Stimulated activated CD4-positive, alpha-beta T cell treated with anti-CD3 and anti-CD28 coated beads, Interleukin-15, amount 100 ng/mL, for 24 hours (primary cell): ENCODE results near the gene PALLD.
"Not testable (repeated sequence)": the region's sequence is repeated elsewhere in the genome, so short reads cannot be mapped to it uniquely, and the experiment has no call there.

Experiments
- DNase-seq: peaks from one replicate; pipeline ENCODE4 v3.0.0-alpha.2; 2020

Gene PALLD

DNA sequence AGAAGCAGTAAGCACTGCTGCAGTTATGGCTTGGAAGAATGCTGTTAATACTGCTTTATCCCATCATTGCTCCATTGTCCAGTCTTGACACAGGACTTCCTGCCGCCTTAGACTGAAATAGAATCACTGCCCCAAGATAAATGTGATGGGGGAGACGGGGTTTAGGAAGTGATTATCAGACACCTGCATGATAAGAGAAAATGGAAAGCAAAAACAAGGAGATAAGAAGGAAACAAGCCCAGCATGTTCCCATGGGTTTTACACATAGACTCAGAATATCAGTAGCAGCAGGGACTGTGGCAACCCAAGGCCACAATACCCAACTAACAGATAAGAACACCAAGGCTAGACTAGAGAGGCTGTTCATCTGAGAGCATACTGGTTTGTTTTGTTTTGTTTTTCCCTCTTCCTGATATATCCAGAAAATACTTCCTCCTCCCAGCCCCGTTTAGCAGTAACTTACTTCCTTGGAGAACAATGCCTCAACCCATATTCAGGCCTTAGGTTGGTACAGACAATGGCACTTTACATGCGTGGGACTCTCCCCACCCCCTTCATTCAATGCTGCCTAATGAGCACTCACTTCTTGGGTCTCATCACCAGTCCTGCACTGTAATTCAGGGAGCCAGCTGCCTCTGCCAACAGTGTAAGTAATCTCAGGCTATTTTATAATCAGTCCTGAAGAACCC is 280.6 kb downstream of the PALLD start:
- no peak for DNase-seq

DNA sequence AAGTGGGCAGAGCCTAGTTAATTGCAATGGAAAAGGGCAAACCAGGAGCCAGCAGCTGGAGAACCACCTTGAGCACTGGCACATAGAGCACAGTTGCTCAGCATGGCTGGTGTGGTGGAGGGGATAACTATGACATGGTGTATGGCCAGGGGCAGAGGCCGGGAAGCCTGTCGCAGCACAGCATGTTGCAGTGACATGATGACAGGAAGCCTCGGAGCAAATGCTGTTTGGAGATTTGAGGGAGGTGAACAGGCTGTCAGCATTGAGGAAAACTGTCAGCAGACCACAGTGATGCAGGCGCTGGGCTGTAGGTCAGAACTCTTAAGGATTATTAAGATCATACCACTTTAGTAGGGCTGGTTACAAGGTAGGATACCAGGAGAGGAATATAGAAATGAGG is 284.5 kb downstream of the PALLD start:
- DNase-seq: no peak

DNA sequence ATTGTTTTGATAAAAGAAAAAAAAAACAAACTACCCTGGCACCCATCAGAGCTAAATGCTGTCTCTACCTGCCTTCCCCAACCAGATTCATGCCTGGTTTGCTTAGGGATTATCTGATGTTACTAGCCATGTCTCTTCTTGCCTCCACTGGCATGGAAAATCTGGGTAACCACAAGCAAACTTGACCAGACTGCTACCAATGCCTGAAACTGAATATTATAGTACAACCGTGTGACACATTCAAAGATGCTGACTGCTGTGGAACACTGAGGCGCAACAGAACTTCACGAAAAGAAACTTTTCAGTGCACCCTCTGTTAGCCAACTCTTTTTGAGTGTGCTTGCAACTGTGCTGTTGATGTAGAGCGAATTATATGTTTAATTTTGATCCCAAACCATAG is 285.1 kb downstream of the PALLD start:
- DNase-seq: no peak

DNA sequence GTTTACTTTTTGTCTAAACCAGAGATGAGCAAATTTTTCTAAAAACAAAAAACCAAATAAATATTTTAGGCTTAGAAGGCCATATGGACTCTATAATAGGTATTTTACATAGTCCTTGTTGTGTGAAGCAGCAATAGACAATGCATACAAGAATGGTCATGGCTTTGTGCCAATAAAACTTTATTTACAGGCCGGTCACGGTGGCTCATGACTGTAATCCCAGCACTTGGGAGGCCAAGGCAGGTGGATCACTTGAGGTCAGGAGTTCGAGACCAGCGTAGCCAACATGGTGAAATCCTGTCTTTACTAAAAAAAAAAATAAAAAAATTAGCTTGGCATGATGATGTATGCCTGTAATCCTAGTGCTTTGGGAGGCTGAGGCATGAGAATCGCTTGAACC is 285.6 kb downstream of the PALLD start:
- no peak for DNase-seq

DNA sequence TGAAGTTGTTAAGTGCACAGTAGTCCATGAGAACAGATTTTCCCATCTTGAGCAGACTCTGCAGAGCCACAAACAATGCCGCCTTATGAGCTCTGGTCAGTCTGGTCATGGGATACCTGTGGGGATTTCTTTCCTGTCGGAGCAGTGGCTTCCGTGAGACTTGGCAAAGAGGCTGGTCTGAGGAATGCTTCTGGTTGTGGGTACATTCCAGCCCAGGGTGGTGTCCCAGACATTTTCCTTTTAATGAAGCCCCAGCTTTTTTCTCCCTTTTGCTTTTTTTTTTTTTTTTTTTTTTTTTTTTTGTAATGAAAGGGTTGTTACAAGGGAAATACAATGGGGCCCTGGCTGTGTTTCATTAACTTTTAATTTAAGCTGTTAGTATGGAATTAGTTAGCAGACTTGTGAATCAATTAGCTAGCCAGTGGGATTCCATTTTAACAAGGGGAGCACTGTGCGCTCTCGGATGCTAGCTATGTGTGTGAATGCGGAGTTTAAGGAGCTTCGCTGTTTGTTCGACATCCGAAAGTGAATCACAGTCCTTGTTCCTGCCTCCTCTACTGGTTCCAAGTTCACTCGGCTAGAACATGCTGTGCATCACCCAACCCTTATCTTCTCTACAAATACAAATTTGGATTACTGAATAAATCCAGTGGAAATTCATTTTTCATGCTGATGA is 288.1 kb downstream of the PALLD start:
- no peak for DNase-seq

DNA sequence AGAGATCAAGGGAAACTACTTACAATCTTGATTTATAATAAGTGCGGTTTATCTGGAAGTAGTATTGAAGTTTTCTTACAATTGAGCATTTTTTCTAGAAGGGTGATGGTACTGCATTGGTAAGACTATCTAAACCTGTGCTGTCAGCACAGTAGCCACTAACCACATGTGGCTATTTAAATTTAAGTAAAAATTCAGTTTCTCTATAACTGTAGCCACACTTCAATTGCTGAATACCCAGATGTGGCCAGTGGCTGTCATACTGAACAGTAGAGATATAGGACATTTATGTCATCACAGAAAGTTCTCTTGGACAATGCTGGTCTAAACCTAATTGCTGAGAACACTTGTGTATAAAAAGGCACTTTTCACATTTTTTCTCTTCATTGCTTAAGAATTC is 290.5 kb downstream of the PALLD start:
- no peak for DNase-seq

DNA sequence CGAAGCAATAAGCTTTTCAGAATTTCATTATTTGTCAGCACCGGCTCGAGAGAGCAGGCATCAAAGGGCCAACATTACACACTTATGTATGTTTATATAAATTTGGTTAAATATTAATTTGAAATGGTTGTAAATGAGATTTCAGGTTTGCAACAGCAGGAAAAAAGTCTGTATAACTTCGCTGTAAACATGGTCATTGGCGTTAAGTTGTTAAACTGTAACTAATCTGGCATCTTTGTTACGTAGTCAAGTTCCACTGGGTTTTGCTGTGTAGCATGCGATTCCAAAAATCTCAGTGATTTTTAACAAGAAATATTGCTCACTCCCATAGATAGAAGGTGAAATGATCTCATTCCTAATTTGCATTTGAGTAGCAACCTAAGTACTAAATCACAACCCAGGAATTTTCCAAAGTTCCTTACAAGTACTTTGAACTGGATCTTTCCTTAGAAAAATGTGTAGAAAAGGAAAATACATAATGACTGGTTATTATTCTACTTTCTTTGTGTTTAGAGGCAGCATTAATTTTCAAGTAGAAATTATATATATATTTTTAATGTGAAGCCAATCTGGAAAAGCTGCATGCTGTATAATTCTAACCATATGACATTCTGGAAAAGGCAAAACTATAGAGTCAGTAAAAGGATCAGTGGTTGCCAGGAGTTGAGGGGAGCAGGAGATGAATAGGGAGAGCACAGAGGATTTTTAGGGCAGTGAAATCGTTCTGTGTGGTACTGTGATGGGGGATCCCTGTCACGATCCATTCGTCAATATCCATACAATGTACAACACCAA is 291.1 kb downstream of the PALLD start:
- DNase-seq: no peak

DNA sequence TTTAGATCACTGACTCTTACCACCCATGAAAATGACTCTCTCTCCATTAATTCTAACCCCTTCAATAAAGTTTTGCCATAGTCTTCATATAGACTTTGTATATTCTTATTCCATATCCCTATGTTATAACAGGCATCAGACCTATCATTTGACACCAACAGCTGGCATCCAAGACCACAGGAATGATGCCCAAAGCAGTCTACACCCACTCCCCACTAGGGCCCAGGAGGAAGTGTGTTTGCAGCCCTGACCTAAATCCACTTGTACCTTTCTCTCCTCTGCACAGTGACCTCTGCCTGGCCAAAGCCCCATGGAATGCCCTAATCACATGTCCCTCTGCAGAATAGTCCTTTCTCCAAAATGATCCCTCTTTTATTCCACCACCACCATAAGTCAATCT is 294.0 kb downstream of the PALLD start:
- no peak for DNase-seq

DNA sequence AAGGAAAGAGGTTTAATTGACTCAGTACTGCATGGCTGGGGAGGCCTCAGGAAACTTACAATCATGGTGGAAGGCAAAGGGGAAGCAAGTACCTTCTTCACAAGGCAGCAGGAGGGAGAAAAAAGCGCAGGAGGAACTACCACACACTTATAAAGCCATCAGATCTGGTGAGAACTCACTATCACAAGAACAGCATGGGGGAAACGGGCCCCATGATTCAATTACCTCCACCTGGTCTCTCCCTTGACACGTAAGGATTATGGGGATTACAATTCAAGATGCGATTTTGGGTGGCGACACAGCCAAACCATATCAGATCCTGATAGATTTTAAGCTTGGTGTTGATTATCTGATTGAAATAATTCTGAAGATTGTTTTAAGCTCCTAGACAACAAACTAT is 294.5 kb downstream of the PALLD start:
- DNase-seq: no peak

DNA sequence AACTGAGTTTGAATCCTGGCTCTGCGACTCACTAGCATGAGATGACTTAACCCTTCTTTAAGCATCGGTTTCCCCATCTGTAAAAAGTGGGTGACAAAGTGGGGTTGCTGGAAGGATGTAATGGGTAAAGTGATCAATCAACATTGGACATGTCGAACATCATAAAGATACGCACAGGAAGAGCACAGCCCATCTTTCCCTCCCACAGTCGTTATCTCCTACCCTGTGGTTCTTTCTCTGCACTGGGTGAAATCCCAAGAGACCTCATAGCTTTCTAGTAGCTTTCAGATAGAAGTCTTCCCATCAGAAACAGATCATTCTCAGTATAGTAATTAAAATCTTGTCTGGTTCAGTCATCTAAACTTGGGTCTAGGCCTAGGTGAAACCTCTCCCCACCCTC is 296.7 kb downstream of the PALLD start:
- no peak for DNase-seq

DNA sequence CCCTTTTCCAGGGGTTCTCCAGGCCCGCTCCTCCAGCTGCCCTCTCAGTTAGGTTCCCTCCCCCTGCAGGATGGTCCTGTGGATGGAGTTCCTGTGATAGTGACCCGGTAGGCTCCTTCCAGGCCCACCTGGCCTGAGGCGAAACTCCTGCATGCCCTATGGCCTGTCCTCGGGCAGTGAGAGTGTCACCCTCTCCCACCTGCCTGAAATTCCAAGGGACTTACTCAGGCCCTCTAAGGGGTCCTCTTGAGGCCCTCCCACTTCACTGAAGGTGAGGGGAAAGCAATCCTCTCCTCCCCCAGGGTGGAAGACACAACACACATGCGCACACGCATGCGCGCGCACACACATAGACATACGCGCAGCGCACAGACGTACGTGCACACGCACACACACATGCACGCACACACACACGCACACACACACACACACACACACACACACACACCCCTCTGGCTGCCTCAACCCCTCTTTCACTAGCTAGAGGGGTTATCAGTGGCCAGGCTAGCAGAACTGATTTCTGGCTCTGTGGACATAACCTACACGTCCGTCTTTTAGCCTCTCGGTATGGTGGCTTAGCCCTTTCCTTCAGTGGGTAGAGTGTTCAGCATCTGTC is 297.3 kb downstream of the PALLD start:
- DNase-seq: no peak

DNA sequence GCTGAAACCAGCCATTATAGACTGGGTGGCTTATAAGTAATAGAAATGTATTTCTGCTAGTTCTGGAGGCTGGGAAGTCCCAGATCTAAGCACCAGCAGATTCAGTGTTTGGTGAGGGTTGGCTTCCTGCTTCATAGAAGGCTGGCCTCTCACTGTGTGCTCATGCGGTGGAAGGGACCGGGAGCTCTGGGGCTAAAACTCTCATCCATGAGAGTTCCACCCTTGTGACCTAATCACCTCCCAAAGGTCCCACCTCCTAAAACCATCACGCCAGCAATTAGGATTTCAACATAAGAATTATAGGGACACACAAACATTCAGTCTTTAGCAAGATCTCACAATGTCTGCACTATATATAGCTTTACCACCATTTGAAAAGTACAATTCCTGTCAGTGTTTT is 298.0 kb downstream of the PALLD start:
- DNase-seq: no peak

DNA sequence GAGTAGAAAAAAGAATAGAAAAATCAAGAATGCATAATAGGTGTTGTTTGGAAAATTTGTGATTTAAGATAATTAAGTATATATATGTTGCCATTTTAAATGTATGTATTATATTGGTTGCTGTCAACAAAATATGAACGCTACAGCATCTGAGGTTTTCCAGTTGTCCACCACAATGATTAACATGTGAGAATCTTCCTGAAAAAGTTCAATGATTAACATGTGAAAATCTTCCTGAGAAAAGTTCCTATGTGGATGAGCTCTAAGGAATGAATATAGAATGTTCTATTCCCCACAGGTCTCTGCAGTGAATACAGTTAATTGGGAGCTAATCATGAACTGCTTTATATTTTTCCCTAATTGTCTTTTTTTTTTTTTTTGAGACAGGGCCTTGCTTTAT is 298.5 kb downstream of the PALLD start:
- DNase-seq: no peak

DNA sequence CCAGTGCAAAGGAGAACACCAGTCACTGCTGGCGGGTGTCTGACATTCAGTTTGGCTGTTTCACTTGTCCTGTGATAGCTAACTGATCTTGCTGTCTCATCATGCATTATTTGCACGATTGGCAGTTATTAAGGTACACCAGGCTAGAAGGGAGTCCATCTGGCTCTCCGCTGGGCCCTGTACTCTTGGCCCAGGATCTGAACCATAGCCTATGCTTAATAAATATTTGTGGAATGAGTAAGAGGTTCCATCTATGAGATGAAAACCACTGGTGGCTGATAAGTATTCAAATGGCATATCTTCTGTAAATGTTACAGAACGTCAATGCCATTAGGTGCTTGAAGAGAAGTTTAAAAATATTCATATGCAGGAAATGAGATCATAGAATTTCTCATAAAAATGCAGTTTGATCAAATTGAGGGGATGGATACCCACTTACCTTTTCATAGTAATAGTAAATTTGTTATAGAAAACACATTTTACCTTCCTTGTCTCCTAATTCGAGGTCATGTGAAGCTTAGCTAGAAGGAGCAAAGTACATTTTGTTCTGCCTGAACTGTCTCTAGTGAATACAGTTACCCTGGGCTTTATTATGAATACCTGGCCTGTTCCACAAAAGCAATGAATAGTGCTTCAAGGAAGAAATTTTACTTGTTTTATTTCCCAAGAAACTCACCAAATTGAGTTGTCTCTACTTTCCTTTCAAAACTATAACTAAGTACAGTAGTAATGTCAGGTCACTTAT is 299.7 kb downstream of the PALLD start:
- no peak for DNase-seq

DNA sequence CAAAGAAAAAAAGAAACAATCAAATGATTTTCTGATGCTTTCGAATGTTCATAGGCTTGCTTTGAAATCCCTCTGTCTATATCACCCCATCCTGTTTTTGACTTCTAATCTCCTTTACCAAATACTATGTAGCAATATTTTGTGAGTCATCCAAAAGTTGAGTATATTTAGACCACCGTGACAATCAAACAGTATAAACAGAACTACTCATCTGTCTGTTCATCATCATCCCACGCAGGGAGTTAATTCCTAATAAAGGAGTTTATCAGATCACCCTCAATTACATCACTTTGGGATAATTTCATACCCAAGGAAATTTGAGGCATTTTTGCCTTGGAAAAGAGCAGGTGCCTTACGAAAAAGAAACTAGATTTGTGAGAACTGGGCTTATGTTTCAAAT is 300.3 kb downstream of the PALLD start:
- DNase-seq: no peak

DNA sequence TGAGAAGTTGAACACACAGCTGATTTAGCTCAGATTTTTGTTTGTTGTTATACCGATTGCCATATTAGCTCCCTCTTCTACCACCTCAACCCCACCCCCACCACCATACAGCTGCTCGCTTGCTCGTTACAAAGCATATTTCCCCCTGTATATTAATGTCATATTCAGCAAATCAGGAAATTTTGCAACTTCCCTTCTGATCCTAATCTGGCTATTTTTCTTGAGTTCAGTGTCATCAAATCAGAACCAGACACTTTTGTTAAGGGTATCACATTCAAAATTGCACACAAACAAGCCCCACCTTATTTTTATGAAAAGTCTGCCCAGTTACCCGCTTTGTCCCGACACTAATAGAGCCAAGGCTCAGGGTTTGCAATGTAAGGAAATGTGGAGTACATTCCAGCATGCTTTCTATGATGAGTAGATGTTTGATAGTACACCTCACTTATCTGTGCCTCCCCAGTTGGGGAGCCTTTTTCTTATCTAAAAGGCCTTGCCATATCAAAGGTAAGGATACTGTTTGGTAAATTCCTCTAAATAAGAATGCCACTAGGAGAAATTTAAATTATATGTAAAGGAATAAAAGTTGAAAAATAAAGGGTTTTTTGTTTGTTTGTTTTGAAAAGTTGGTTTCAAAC is 301.0 kb downstream of the PALLD start:
- no peak for DNase-seq

DNA sequence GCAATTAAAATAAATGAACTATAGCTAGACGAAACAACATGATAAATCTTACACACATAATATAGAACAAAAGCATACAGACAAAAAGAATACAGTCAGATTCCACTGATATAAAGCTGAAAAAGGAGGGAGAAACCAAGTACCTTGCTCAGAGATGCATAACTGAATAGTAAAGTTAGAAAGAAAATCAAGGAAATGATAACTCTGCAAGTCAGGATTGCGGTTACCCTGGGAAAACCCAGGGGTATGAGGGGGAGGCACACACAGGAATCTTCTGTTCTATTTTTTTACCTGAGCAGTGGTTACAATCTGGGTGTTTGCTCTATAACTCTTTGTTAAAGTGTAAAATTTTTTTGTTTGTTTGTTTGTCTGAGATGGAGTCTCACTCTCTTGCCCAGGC is 304.1 kb downstream of the PALLD start:
- DNase-seq: no peak

DNA sequence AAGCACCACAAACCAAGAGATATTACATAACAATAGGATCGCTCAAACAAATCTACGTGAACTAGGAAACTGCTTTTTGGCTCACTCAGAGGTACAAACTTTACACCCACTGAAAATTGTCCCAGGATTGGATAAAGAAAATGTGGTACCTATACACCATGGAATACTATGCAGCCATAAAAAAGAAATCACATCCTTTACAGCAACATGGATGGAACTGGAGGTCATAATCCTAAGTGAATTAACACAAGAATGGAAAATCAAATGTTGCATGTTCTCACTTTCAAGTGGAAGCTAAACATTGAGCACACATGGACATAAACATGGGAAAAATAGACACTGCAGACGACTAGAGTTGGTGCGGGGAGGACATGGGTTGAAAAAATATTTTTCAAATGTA is 305.4 kb downstream of the PALLD start:
- no peak for DNase-seq

DNA sequence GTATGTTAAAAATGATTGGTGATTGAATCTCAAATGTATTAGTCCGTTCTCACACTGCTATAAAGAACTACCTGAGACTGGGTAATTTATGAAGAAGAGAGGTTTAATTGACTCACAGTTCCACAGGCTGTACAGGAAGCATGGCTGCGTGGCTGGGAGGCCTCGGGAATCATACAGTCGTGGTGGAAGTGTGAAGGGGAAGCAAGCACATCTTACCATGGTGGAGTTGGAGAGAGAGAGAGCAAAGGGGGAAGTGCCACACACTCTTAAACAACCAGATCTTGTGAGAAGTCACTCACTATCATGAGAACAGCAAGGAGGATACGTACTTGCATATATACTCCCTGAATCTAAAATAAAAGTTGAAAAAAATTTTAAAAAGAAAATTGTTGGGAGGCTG is 306.2 kb downstream of the PALLD start:
- not testable (repeated sequence) for DNase-seq

DNA sequence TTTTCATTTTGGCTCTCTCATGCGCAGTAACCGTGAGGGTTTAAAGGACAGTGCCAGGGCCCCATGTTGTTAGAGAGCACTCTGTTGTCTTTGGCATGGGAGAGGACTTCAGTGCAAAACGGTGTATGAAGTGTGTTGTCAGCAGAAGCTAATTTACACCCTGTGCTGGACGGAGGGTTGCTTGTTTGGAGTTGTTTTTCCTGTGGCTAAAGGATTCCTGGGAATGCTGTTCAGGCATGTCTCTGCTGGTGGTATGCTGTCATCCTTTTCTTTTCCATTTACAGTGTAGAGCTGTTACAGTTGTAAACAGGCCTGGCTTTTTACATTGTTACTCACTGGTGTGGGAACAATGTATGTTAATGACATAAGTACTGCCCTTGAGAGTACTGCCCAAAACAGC is 306.9 kb downstream of the PALLD start:
- DNase-seq: no peak

DNA sequence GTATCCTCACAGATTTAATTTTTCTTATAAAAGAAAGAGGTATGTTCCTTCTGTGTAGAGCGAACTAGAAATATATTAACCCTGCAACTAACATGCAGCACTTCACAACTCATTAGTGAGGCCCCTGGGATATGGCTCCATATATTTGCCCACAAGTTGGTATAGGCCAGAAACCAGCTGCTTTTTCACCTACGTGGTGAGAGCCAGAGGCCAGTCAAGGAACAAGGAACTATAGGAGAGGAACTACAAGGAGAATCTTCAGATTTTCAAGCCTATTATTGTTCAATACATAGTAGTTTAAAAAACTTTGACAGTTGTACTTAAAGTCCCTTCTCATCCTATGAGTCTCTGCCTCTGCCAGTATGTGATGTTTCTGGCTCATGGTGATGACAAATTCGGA is 307.3 kb downstream of the PALLD start:
- no peak for DNase-seq

DNA sequence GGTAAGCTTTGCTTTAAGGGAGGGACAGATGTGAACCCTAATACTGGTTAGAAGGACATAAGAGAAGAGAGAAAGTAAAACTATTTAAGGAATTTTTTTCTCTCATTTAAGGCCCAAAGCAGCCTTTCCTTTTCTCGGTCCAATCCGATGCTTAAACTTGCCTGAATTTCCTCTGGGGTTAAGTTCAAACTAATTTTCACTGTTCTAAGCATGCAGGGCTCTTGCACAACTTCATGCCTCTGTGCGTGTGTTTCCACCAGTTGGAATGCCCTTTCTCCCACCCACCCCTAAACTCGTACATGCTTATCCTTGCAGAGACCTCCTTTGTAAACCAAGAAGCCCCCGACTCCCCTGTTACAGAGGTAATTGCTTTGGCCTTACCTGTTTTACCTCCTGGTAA is 308.5 kb downstream of the PALLD start:
- DNase-seq: no peak

DNA sequence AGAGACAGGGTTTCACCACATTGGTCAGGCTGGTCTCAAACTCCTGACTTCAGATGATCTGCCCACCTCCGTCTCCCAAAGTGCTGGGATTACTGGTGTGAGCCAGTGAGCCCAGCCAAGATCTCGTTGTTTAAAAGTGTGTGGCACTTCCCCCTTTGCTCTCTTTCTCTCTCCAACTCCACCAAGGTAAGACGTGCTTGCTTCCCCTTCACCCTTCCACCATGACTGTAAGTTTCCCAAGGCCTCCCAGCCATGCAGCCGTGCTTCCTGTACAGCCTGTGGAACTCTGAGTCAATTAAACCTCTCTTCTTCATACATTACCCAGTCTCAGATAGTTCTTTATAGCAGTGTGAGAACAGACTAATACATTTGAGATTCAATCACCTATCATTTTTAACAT is 309.4 kb downstream of the PALLD start:
- not testable (repeated sequence) for DNase-seq
